ENCODE data around the gene TIMP3.
A peak's percentile ranks its signal among the peaks of the same experiment; 100 is the strongest.

The TIMP3 gene

GRCh38 chr22:32832174-32832573, 30.7 kb downstream of the TIMP3 start:
- no peak for DNase-seq

- DNase-seq: peak; percentile 13
Observed at GRCh38 chr22:32836280-32837123, 35.0 kb downstream of the TIMP3 start.

GRCh38 chr22:32837142-32837541, 35.6 kb downstream of the TIMP3 start:
- DNase-seq: no peak

GRCh38 chr22:32837803-32838202, 36.3 kb downstream of the TIMP3 start:
- DNase-seq: no peak

- no peak for DNase-seq
Observed at GRCh38 chr22:32839831-32840584, 38.5 kb downstream of the TIMP3 start.

GRCh38 chr22:32841175-32841574, 39.7 kb downstream of the TIMP3 start:
- no peak for DNase-seq

- DNase-seq: no peak
Observed at GRCh38 chr22:32842486-32842885, 41.0 kb downstream of the TIMP3 start.

- no peak for DNase-seq
Observed at GRCh38 chr22:32843300-32843699, 41.8 kb downstream of the TIMP3 start.

- DNase-seq: no peak
Observed at GRCh38 chr22:32844251-32844650, 42.7 kb downstream of the TIMP3 start.

GRCh38 chr22:32846780-32847491, 45.4 kb downstream of the TIMP3 start:
- no peak for DNase-seq

GRCh38 chr22:32848226-32848625, 46.7 kb downstream of the TIMP3 start:
- no peak for DNase-seq

- DNase-seq: no peak
Observed at GRCh38 chr22:32849501-32849900, 48.0 kb downstream of the TIMP3 start.

GRCh38 chr22:32850157-32850556, 48.7 kb downstream of the TIMP3 start:
- DNase-seq: no peak

- DNase-seq: no peak
Observed at GRCh38 chr22:32850591-32851517, 49.3 kb downstream of the TIMP3 start.

GRCh38 chr22:32852395-32853251, 51.1 kb downstream of the TIMP3 start:
- no peak for DNase-seq

- DNase-seq: no peak
Observed at GRCh38 chr22:32853662-32854061, 52.2 kb downstream of the TIMP3 start.

GRCh38 chr22:32854351-32854804, 52.9 kb downstream of the TIMP3 start:
- no peak for DNase-seq

GRCh38 chr22:32855045-32855756, 53.7 kb downstream of the TIMP3 start:
- no peak for DNase-seq

GRCh38 chr22:32858121-32858703, 56.7 kb downstream of the TIMP3 start:
- no peak for DNase-seq

- DNase-seq: no peak
Observed at GRCh38 chr22:32858957-32859356, 57.5 kb downstream of the TIMP3 start.
